HFFc6 (cell line): ENCODE data around the gene UGGT2. TPM values are rescaled to one million over a fixed set of nuclear protein-coding genes. Genes with fewer than 3 reads are reported as not detected.

Experiments
- DNase-seq: peaks from one replicate; pipeline ENCODE4 v3.0.0-alpha.2; 2018
- H3K27ac Mint-ChIP-seq: 2 replicates; pipeline ENCODE4 v1.8.0; 2020; ENCODE audit warnings: mild to moderate bottlenecking, mixed read lengths
- H3K27me3 Mint-ChIP-seq: 2 replicates; pipeline ENCODE4 v1.8.0; 2021; ENCODE audit warnings: mild to moderate bottlenecking, moderate library complexity, mixed read lengths; ENCODE audit not compliant: insufficient read depth
- H3K36me3 Mint-ChIP-seq: 2 replicates; pipeline ENCODE4 v1.8.0; 2021; ENCODE audit warnings: low read depth, mixed read lengths
- H3K4me1 Mint-ChIP-seq: 2 replicates; pipeline ENCODE4 v1.8.0; 2020; ENCODE audit warnings: low read depth, mixed read lengths
- H3K4me3 Mint-ChIP-seq: 2 replicates; pipeline ENCODE4 v1.8.0; 2020; ENCODE audit warnings: mild to moderate bottlenecking, moderate library complexity, mixed read lengths
- H3K9me3 Mint-ChIP-seq: 2 replicates; pipeline ENCODE4 v1.8.0; 2020; ENCODE audit warnings: mild to moderate bottlenecking, mixed read lengths
- total RNA-seq, 6 experiments: library from RNA; stranded (reverse); fragmentation: NEBNext Ultra II Directional; extraction: Animal tissue kit (Norgen Biotek cat#: 25700); gene quantifications; 2 replicates in 1 of 6; 3 replicates in 5 of 6; pipeline ENCODE4 v1.2.3, GENCODE V29; 2021
- TF ChIP-seq, protein P1 (sequence below): fragments of 200-600 bp; sonication (generic); IDR thresholded peaks from 2 replicates; pipeline ENCODE4 v1.5.0; 2021; ENCODE audit warnings: antibody characterized with exemption, mild to moderate bottlenecking

UGGT2 gene
- total RNA-seq, 6 experiments from 2014 or later = 20.4 to 26.9 (median 24.3) TPM

DNA sequence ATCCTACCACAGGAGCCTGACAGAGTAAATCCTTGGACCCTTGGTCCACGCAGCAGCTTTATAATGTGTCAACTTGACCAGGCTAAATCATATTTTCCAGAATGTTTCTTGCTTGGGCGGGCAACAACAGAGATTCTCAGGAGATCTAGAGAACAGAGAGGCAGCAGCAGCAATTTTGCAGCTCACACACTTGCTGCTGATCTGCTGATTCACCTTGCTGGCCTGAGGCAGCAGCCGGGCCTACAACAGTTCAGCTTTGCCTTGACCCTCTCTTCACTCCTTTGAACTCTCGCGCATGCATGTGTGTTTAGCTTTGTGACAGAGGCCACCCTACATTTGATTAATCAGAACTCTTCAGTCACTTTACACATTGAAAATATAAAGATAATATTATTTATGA is 159.3 kb downstream of the UGGT2 start:
- no peak for DNase-seq
- Mint-ChIP-seq H3K27ac (no peak overlapping the region), H3K36me3 (no peaks in the 10 kb centered on the region), H3K9me3 (no peaks in the 10 kb centered on the region), H3K4me3 (no peak overlapping the region), H3K4me1 (peaks cover 14% of the 10 kb centered on the region), H3K27me3 (no peaks in the 10 kb centered on the region)
- TF ChIP-seq, protein P1, sequence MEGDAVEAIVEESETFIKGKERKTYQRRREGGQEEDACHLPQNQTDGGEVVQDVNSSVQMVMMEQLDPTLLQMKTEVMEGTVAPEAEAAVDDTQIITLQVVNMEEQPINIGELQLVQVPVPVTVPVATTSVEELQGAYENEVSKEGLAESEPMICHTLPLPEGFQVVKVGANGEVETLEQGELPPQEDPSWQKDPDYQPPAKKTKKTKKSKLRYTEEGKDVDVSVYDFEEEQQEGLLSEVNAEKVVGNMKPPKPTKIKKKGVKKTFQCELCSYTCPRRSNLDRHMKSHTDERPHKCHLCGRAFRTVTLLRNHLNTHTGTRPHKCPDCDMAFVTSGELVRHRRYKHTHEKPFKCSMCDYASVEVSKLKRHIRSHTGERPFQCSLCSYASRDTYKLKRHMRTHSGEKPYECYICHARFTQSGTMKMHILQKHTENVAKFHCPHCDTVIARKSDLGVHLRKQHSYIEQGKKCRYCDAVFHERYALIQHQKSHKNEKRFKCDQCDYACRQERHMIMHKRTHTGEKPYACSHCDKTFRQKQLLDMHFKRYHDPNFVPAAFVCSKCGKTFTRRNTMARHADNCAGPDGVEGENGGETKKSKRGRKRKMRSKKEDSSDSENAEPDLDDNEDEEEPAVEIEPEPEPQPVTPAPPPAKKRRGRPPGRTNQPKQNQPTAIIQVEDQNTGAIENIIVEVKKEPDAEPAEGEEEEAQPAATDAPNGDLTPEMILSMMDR = no peak

DNA sequence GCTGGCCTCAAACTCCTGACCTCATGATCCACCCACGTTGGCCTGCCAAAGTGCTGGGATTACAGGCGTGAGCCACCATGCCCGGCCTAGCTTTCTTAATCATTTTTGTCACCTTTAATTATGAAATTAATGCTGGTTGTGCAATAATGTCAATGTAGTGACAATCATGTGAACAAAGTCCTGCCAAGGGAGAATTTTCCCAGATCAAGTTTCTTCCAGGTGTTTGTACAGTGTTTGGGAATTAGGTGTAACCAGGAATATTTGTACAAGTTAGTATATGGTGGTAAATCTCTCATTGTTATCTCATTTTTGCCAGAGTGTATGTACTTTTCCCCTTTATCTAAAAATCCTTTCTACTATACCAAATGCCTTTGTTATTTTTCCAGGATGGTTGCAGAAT is 171.1 kb downstream of the UGGT2 start:
- no peak for DNase-seq
- Mint-ChIP-seq H3K4me1 (0 out of 2 replicates have a peak, but pooled peaks cover 4% of the 10 kb centered on the region), H3K36me3 (no peaks in the 10 kb centered on the region), H3K27ac (no peak overlapping the region), H3K27me3 (no peaks in the 10 kb centered on the region), H3K9me3 (no peaks in the 10 kb centered on the region), H3K4me3 (no peak overlapping the region)
- TF ChIP-seq, protein P1 = no peak

DNA sequence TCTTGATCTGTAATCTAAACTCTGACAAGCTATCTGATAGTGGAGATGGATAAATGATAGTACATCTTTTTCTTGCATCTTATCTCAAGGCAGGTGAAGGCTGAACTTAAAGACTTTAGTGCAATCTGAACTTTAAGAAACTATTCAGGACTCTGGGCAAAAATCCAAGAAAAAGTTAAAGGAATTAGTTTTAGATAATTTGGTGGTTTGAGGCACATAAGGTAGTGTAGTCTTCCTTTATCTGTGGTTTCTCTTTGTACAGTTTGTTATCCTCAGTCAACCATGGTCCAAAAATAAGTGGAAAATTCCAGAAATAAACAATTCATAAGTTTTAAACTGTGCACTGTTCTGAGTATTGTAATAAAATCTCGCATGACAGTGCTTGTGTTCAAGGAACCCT is 172.9 kb downstream of the UGGT2 start:
- TF ChIP-seq, protein P1 = no peak
- DNase-seq = no peak
- Mint-ChIP-seq H3K9me3 (no peaks in the 10 kb centered on the region), H3K36me3 (no peaks in the 10 kb centered on the region), H3K4me1 (0 out of 2 replicates have a peak, but pooled peaks cover 4% of the 10 kb centered on the region), H3K27ac (no peak overlapping the region), H3K27me3 (no peaks in the 10 kb centered on the region), H3K4me3 (no peak overlapping the region)

DNA sequence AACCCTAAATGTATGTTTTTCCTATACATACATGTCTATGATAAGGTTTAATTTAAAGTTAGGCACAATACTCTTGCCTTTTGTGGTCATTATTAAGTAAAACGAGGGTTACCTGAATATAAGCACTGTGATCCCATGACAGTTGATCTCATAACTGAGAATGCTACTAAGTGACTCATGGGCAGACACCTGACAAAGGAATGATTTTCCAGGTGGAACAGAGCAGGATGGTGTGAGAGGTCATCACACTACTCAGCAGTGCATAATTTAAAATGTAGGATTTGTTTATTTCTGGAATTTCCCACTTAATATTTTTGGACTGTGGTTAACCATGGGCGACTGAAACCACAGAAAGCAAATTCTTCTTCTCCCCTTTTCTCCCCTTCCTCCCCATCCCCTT is 178.9 kb downstream of the UGGT2 start:
- Mint-ChIP-seq H3K9me3 (no peaks in the 10 kb centered on the region), H3K4me1 (no peaks in the 10 kb centered on the region), H3K27ac (no peak overlapping the region), H3K4me3 (no peak overlapping the region), H3K36me3 (no peaks in the 10 kb centered on the region; the same call in 1 of the 2 replicates), H3K27me3 (no peaks in the 10 kb centered on the region)
- TF ChIP-seq, protein P1 = no peak
- DNase-seq = no peak

DNA sequence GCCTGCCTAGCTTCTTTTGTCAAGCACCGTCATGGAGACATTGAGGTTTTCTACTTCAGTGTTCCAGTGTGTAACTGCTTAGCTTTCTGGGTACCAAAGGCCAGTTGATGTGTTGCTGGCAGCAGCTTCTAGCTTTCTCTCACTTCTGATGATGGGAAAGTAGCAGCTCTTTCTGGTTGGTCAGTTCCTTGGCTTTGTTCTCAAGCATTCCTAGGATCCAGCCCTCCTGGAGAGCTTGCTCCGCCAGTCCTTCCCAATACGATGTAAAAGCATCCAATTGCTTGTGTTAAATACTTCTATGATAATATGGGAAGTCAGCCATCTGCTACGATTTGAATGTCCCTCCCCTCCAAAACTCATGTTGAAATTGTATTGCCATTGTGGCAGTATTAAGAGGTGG is 182.8 kb downstream of the UGGT2 start:
- H3K4me1 Mint-ChIP-seq = no peaks in the 10 kb centered on the region
- H3K36me3 Mint-ChIP-seq = no peaks in the 10 kb centered on the region; the same call in 1 of the 2 replicates
- no peak overlapping the region for H3K27ac Mint-ChIP-seq
- H3K27me3 Mint-ChIP-seq = no peaks in the 10 kb centered on the region
- H3K4me3 Mint-ChIP-seq = no peak overlapping the region
- no peaks in the 10 kb centered on the region for H3K9me3 Mint-ChIP-seq
- TF ChIP-seq, protein P1 = no peak
- no peak for DNase-seq
